Osteoblast (primary cell): ENCODE results near the gene DAP. TPM values are rescaled to one million over a fixed set of nuclear protein-coding genes. Genes with fewer than 3 reads are reported as not detected.
A peak's percentile ranks its signal among the peaks of the same experiment; 100 is the strongest.

Experiments
- DNase-seq: peaks from one replicate; pipeline ENCODE4 v3.0.0; 2011; ENCODE audit warnings: low spot score, mixed read lengths; ENCODE audit not compliant: insufficient read length; ENCODE audit errors: missing footprints
- H2AFZ ChIP-seq: 2 replicates; pipeline ENCODE4 v1.6.0; 2011; ENCODE audit warnings: mild to moderate bottlenecking, low read length
- H3K27ac ChIP-seq: 2 replicates; pipeline ENCODE4 v1.5.1; 2011; ENCODE audit warnings: mild to moderate bottlenecking, low read depth, low read length, moderate library complexity
- H3K27me3 ChIP-seq: 2 replicates; pipeline ENCODE4 v1.6.0; 2012; ENCODE audit warnings: mild to moderate bottlenecking, control low read depth, inconsistent platforms, low read length, moderate library complexity; ENCODE audit not compliant: insufficient read depth
- H3K36me3 ChIP-seq: 2 replicates; pipeline ENCODE4 v1.5.1; 2011; ENCODE audit warnings: mild to moderate bottlenecking, low read length, control low read depth, moderate library complexity; ENCODE audit not compliant: insufficient read depth
- H3K4me1 ChIP-seq: 2 replicates; pipeline ENCODE4 v1.5.1; 2011; ENCODE audit warnings: mild to moderate bottlenecking, low read length, control low read depth, moderate library complexity; ENCODE audit not compliant: insufficient read depth
- H3K4me2 ChIP-seq: 2 replicates; pipeline ENCODE4 v1.6.0; 2011; ENCODE audit warnings: mild to moderate bottlenecking, low read length; ENCODE audit not compliant: insufficient read depth
- H3K4me3 ChIP-seq: fragments of 200-600 bp; sonication (generic); 3 replicates; pipeline ENCODE4 v1.5.1; 2012; ENCODE audit warnings: mild to moderate bottlenecking, low read length, inconsistent platforms; ENCODE audit not compliant: insufficient read depth
- H3K79me2 ChIP-seq: 2 replicates; pipeline ENCODE4 v1.6.0; 2012; ENCODE audit warnings: mild to moderate bottlenecking, low read length, control low read depth, inconsistent platforms; ENCODE audit not compliant: insufficient read depth
- H3K9me3 ChIP-seq: 2 replicates; pipeline ENCODE4 v1.5.1; 2011; ENCODE audit warnings: low read depth, low read length, control low read depth
- H4K20me1 ChIP-seq: 2 replicates; pipeline ENCODE4 v1.6.0; 2012; ENCODE audit warnings: mild to moderate bottlenecking, low read length, control low read depth; ENCODE audit not compliant: insufficient read depth
- CTCF ChIP-seq: IDR thresholded peaks from 2 replicates; pipeline ENCODE4 v1.5.1; 2011; ENCODE audit warnings: mild to moderate bottlenecking, low read depth, low read length, moderate library complexity; ENCODE audit errors: extremely low read depth
- total RNA-seq: library from RNA; depleted of rRNA; stranded (reverse); fragments of >200 nt; gene quantifications from 2 replicates; pipeline ENCODE4 v1.2.3, GENCODE V29; 2012

The DAP gene
- total RNA-seq, 1 donor, result 31.1 TPM

- H2AFZ ChIP-seq, result no peak overlapping the region
- H3K27me3 ChIP-seq, result no peaks in the 10 kb centered on the region
- peak overlapping the region; percentile 71 for H3K4me2 ChIP-seq
- no peak for TF ChIP-seq CTCF
- H3K4me1 ChIP-seq, result peaks cover 36% of the 10 kb centered on the region
- H3K79me2 ChIP-seq, result peaks cover 88% of the 10 kb centered on the region
- peak overlapping the region; percentile 70 for H3K27ac ChIP-seq
- peaks cover 59% of the 10 kb centered on the region for H4K20me1 ChIP-seq
- DNase-seq, result peak; percentile 93
- no peak overlapping the region for H3K4me3 ChIP-seq
- no peaks in the 10 kb centered on the region for H3K9me3 ChIP-seq
- H3K36me3 ChIP-seq, result peaks cover 31% of the 10 kb centered on the region
Observed at GRCh38 chr5:10756549-10756948, 4.5 kb downstream of the DAP start.

GRCh38 chr5:10753178-10753577, 7.9 kb downstream of the DAP start:
- Histone ChIP-seq H3K36me3 (peaks cover 38% of the 10 kb centered on the region), H3K4me3 (no peak overlapping the region), H3K4me1 (peaks cover 23% of the 10 kb centered on the region), H3K79me2 (peaks cover 96% of the 10 kb centered on the region), H4K20me1 (peaks cover 85% of the 10 kb centered on the region), H2AFZ (no peak overlapping the region), H3K27me3 (no peaks in the 10 kb centered on the region), H3K4me2 (no peak overlapping the region), H3K9me3 (no peaks in the 10 kb centered on the region), H3K27ac (no peak overlapping the region)
- DNase-seq, result peak; percentile 51
- no peak for TF ChIP-seq CTCF

- Histone ChIP-seq H3K9me3 (no peaks in the 10 kb centered on the region), H3K4me2 (no peak overlapping the region), H3K79me2 (peaks cover 95% of the 10 kb centered on the region), H3K4me3 (no peak overlapping the region), H3K4me1 (peaks cover 19% of the 10 kb centered on the region), H2AFZ (no peak overlapping the region), H3K27ac (no peak overlapping the region), H3K27me3 (no peaks in the 10 kb centered on the region), H4K20me1 (peaks cover 84% of the 10 kb centered on the region), H3K36me3 (peaks cover 41% of the 10 kb centered on the region)
- no peak for DNase-seq
- no peak for TF ChIP-seq CTCF
Observed at GRCh38 chr5:10752451-10752850, 8.6 kb downstream of the DAP start.

- H3K4me3 ChIP-seq, result no peak overlapping the region
- H4K20me1 ChIP-seq, result peaks cover 70% of the 10 kb centered on the region
- H3K27me3 ChIP-seq, result no peaks in the 10 kb centered on the region
- H3K36me3 ChIP-seq, result peaks cover 52% of the 10 kb centered on the region
- H3K79me2 ChIP-seq, result peaks cover 86% of the 10 kb centered on the region
- no peak overlapping the region for H2AFZ ChIP-seq
- H3K4me2 ChIP-seq, result no peak overlapping the region
- no peak for TF ChIP-seq CTCF
- DNase-seq, result no peak
- H3K9me3 ChIP-seq, result no peaks in the 10 kb centered on the region
- peaks cover 4% of the 10 kb centered on the region for H3K4me1 ChIP-seq
- no peak overlapping the region for H3K27ac ChIP-seq
Observed at GRCh38 chr5:10750909-10751308, 10.1 kb downstream of the DAP start.
